Endothelial cell (in vitro differentiated cells): ENCODE measurements around the gene CHST13. TPM values are rescaled to one million over a fixed set of nuclear protein-coding genes. Genes with fewer than 3 reads are reported as not detected.

Source experiments
- DNase-seq: peaks from one replicate; pipeline ENCODE4 v3.0.0; 2021; ENCODE audit warnings: low spot score
- H3K27ac Mint-ChIP-seq: one replicate; pipeline ENCODE4 v1.8.0; 2021; ENCODE audit warnings: mixed read lengths, inconsistent platforms; ENCODE audit not compliant: unreplicated experiment
- H3K27me3 Mint-ChIP-seq: one replicate; pipeline ENCODE4 v1.8.0; 2021; ENCODE audit warnings: mild to moderate bottlenecking, moderate library complexity, mixed read lengths, inconsistent platforms; ENCODE audit not compliant: unreplicated experiment
- H3K36me3 Mint-ChIP-seq: one replicate; pipeline ENCODE4 v1.8.0; 2021; ENCODE audit warnings: mild to moderate bottlenecking, low read depth, mixed read lengths, inconsistent platforms; ENCODE audit not compliant: unreplicated experiment
- H3K4me1 Mint-ChIP-seq: one replicate; pipeline ENCODE4 v1.8.0; 2021; ENCODE audit warnings: mild to moderate bottlenecking, mixed read lengths, inconsistent platforms; ENCODE audit not compliant: unreplicated experiment
- H3K4me3 Mint-ChIP-seq: one replicate; pipeline ENCODE4 v1.8.0; 2021; ENCODE audit warnings: mild to moderate bottlenecking, mixed read lengths, inconsistent platforms; ENCODE audit not compliant: unreplicated experiment
- H3K9me3 Mint-ChIP-seq: one replicate; pipeline ENCODE4 v1.8.0; 2021; ENCODE audit warnings: mixed read lengths, inconsistent platforms; ENCODE audit not compliant: unreplicated experiment
- total RNA-seq: library from RNA; stranded (reverse); fragmentation: NEBNext Ultra II Directional; extraction: Animal tissue kit (Norgen Biotek cat#: 25700); gene quantifications from one replicate; pipeline ENCODE4 v1.2.1, GENCODE V29; 2021; ENCODE audit not compliant: unreplicated experiment
- TF ChIP-seq, protein P1 (sequence below): fragments of 200-600 bp; sonication (generic); IDR thresholded peaks from one replicate; pipeline ENCODE4 v1.5.0; 2021; ENCODE audit warnings: antibody characterized with exemption; ENCODE audit not compliant: unreplicated experiment

The CHST13 gene
- total RNA-seq, 1 donor from 2014 or later, result not detected

DNA sequence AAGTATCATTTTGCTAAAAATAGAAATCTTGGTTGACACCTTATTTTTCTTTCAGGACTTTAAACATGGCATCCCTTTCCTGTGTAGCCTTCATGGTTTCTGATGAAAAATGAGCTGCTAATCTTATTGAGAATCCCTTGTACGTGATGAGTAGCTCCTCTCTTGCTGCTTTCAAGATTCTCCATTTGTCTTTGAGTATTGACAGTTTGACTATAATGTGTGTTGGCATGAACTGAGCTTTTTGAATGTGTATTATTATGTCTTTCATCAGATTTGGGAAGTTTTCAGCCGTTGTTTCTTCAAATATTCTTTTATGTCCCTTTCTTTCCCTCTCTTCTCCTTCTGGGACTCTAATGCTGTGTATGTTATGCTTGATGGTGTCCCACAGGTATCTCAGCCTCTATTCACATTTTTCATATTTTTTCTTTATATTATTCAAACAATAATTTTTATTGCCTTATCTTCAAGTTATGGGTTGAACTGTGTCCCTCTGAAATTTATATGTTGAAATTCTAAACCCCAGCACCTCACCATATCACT lies 38.9 kb downstream of the CHST13 start:
- Mint-ChIP-seq H3K9me3 (no peaks in the 10 kb centered on the region), H3K27ac (no peak overlapping the region), H3K36me3 (no peaks in the 10 kb centered on the region), H3K4me3 (no peak overlapping the region), H3K27me3 (no peaks in the 10 kb centered on the region), H3K4me1 (no peaks in the 10 kb centered on the region)
- TF ChIP-seq, protein P1, sequence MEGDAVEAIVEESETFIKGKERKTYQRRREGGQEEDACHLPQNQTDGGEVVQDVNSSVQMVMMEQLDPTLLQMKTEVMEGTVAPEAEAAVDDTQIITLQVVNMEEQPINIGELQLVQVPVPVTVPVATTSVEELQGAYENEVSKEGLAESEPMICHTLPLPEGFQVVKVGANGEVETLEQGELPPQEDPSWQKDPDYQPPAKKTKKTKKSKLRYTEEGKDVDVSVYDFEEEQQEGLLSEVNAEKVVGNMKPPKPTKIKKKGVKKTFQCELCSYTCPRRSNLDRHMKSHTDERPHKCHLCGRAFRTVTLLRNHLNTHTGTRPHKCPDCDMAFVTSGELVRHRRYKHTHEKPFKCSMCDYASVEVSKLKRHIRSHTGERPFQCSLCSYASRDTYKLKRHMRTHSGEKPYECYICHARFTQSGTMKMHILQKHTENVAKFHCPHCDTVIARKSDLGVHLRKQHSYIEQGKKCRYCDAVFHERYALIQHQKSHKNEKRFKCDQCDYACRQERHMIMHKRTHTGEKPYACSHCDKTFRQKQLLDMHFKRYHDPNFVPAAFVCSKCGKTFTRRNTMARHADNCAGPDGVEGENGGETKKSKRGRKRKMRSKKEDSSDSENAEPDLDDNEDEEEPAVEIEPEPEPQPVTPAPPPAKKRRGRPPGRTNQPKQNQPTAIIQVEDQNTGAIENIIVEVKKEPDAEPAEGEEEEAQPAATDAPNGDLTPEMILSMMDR, result no peak
- no peak for DNase-seq

DNA sequence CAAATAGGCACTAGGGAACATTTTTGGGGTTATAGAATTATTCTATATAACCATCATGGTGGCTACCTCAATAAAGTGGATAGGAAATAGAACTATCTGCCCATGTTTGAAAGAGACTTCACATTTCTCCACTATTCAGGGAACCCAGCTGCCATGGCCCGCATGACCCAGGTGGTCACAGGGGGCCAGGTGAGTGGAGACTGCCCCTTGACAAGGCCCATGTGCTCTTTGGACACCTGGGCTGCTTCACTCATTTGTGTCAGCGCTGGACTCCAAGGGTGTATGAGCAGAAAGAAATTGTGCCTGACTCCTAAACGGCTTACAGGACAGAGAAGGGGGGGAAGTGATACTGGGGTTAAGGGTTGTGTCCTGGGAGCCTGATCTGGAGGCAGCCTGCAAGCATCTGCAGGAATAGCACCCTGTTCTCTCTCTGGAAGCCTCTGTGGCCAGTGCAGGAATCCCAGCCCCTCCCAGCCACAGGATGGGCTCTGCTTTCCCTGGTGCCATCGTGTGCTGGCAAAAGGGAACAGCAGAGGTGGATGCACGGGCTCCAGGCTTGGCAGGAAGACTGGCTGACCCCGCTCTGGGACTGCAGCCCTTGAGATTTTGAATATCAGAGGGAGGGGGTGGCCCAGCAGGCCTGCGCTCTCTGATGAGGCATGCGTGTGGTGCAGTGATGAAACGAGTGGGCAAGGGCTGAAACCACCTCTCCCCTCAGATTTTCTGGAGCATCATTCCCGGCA lies 43.9 kb downstream of the CHST13 start:
- no peak for DNase-seq
- Mint-ChIP-seq H3K4me3 (no peak overlapping the region), H3K27me3 (no peaks in the 10 kb centered on the region), H3K4me1 (no peaks in the 10 kb centered on the region), H3K36me3 (peaks cover 3% of the 10 kb centered on the region), H3K9me3 (no peaks in the 10 kb centered on the region), H3K27ac (no peak overlapping the region)
- TF ChIP-seq, protein P1, result no peak

DNA sequence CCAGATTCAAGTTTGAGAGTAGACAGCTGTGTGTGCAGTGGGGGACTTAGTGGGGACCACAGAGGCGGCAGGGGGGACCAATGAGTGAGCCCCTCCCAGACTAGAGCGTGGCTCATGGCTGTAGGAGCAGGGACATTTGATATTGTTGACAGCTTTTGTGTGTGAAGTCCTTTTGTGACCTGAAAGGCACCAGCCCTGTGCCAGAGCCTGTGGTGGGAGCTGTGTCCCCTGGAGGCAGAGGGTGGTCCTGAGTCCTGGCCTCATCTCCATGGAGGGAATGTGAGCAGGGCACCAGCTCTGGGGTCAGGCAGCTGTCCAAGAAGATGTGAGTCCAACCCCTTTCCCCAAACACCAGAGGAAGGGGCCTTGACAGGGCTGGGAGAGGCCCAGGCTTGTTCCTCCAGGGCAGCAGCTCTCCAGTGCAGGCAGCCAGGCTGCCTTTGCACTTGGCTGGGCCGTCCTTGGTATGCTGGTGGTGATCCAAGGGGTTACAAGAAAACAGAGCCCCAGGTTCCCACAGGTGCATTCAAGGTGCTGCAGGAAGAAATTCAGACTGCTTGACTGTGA lies 44.9 kb downstream of the CHST13 start:
- Mint-ChIP-seq H3K4me1 (no peaks in the 10 kb centered on the region), H3K27ac (no peak overlapping the region), H3K4me3 (no peak overlapping the region), H3K9me3 (no peaks in the 10 kb centered on the region), H3K27me3 (no peaks in the 10 kb centered on the region), H3K36me3 (peaks cover 3% of the 10 kb centered on the region)
- DNase-seq, result no peak
- TF ChIP-seq, protein P1, result no peak

DNA sequence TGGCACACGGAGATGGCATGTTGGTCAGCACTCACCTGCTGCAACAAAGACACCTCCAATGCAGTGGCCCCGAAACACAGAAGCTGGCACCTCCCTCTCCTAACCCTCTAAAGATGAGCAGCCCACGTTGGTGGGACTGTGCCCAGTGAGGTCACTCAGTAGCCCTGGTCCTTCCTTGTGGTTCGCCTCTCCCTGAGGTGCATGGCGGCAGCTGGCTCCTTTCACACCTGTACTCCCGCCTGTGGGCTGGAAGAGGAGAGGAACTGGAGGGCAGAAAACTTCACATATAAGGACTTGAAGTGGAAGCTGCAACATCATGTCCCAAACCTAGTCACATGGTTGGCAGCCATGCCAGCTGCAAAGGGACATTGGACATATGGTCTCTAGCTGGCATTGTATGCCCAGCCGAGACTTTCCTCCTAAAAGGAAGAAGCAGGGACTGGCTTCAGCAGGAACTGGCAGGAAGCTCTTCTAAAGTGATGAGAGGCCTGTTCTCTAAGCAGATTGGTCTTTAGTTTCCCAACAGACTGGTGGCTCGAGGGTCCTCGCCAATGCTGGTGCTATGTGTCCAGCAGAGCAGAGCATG lies 45.5 kb downstream of the CHST13 start:
- no peak overlapping the region for H3K27ac Mint-ChIP-seq
- H3K9me3 Mint-ChIP-seq, result no peaks in the 10 kb centered on the region
- H3K4me3 Mint-ChIP-seq, result no peak overlapping the region
- H3K36me3 Mint-ChIP-seq, result peaks cover 3% of the 10 kb centered on the region
- H3K4me1 Mint-ChIP-seq, result no peaks in the 10 kb centered on the region
- TF ChIP-seq, protein P1, result no peak
- DNase-seq, result no peak
- H3K27me3 Mint-ChIP-seq, result peaks cover 1% of the 10 kb centered on the region
